Esophagus muscularis mucosa (tissue), 4 donors: ENCODE data around the gene CEP131. TPM values are rescaled to one million over a fixed set of nuclear protein-coding genes. Genes with fewer than 3 reads are reported as not detected.
A peak's percentile ranks its signal among the peaks of the same experiment; 100 is the strongest.

ENCODE experiments used
- DNase-seq: peaks from one replicate; pipeline ENCODE4 v3.0.0-alpha.2; 2017; ENCODE audit errors: extremely low spot score
- H3K27ac ChIP-seq, 4 donors: fragments of 200-600 bp; sonication (generic); replicated peaks in 1 of 4; 1 replicate in 3 of 4; 2 replicates in 1 of 4; pipeline ENCODE4 v1.5.1; 2016 to 2019; ENCODE audit warnings: mild to moderate bottlenecking in 1 of 4
- H3K27me3 ChIP-seq, 4 donors: fragments of 200-600 bp; sonication (generic); one replicate each; pipeline versions ENCODE4 v1.5.1 to v1.6.0; 2016 to 2019
- H3K36me3 ChIP-seq, 4 donors: fragments of 200-600 bp; sonication (generic); one replicate each; pipeline ENCODE4 v1.5.1; 2016 to 2019
- H3K4me1 ChIP-seq, 4 donors: fragments of 200-600 bp; sonication (generic); one replicate each; pipeline ENCODE4 v1.5.1; 2016 to 2019
- H3K4me3 ChIP-seq, 4 donors: fragments of 200-600 bp; sonication (generic); 1 replicate in 2 of 4; 2 replicates in 2 of 4; pipeline ENCODE4 v1.5.1; 2016 to 2019; ENCODE audit warnings: mild to moderate bottlenecking in 4 of 4, moderate library complexity in 1 of 4
- H3K9me3 ChIP-seq, 4 donors: fragments of 200-600 bp; sonication (generic); 1 replicate in 3 of 4; 2 replicates in 1 of 4; pipeline ENCODE4 v1.5.1; 2016 to 2019
- CTCF ChIP-seq, 3 experiments: fragments of 200-600 bp in 2 of 3; fragments of 450-650 bp in 1 of 3; sonication (generic) in 2 of 3; IDR thresholded peaks; one replicate each; pipeline ENCODE4 v1.5.1; 2017 to 2019; ENCODE audit warnings: antibody characterized with exemption in 3 of 3, mild to moderate bottlenecking in 2 of 3, moderate library complexity in 1 of 3
- EP300 ChIP-seq: sonication (generic); formaldehyde crosslinking; IDR thresholded peaks from one replicate; pipeline ENCODE4 v1.6.1; 2017; ENCODE audit warnings: antibody characterized with exemption
- POLR2A ChIP-seq: fragments of 450-650 bp; IDR thresholded peaks from one replicate; pipeline ENCODE4 v1.6.1; 2017; ENCODE audit warnings: antibody characterized with exemption, moderate library complexity, mild to moderate bottlenecking, low read depth
- POLR2AphosphoS5 ChIP-seq, 2 donors: sonication (generic); formaldehyde crosslinking; IDR thresholded peaks; one replicate each; pipeline ENCODE4 v1.6.1; 2017; ENCODE audit warnings: antibody characterized with exemption in 2 of 2
- WGBS: methylation state at CpG from one replicate; pipeline ENCODE4 v1.1.5; 2018; 5-methylcytosine and 5-hydroxymethylcytosine counted together
- intact Hi-C: fragments of 100-400 bp; cut with DNase I; formaldehyde crosslinking; loops from one replicate; pipeline ENCODE4 v1.15.1; 2023
- total RNA-seq, 4 donors: library from RNA; depleted of rRNA; stranded (reverse); fragments of >200 nt; gene quantifications; one replicate each; pipeline versions ENCODE4 v1.1.0 to v1.2.1, GENCODE V29; 2016

The CEP131 gene
- total RNA-seq, 4 donors from 2014 or later = 4.5 to 10.6 (median 8.9) TPM

DNA sequence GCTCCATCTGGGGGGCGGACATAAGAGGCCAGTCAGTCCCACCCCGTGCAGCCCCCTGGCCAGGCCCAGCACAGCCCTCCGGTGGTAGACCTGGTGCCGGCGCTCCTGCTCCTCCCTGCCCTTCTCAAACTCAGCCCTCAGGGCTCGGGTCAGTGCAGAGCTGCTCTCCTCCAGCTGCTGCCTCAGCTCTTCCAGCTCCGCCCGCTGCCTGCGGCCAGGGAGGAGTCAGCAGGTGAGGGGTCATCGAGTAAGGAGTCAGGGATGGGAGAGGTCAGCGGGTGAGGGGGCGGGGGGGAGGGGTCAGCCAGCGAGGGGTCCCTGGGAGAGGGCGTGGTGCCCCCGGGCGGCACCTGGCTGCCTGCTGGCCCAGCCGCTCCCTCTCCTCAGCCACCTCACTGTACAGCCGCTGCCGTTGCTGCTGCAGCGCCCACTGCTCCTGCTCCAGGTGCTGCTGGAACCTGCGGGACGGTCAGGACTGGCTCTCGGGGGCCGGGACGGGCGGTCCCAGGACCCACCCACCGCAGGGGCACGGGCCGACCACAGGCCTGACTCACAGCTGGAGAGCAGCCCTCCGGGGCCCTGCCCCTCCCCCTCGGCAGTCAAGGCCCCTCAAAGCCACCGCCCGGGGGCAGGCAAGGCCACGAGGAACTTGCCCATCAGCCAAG lies 30.2 kb downstream of the CEP131 start:
- H3K4me1 ChIP-seq = peaks cover 0 to 19% (median 2%) of the 10 kb centered on the region in 4 donors
- H3K36me3 ChIP-seq = peaks cover 0 to 62% (median 29%) of the 10 kb centered on the region in 4 donors
- no peak overlapping the region for H3K4me3 ChIP-seq
- no peaks in the 10 kb centered on the region for H3K9me3 ChIP-seq
- DNase-seq = no peak
- intact Hi-C loops = no loop called here
- TF ChIP-seq EP300 = no peak
- no peak for TF ChIP-seq POLR2A
- no peak for TF ChIP-seq POLR2AphosphoS5 (IDR thresholded peaks at IDR 0.05)
- no peak for TF ChIP-seq CTCF (IDR thresholded peaks at IDR 0.05)
- H3K27ac ChIP-seq = no peak overlapping the region
- 85% methylated on average over 22 of the region's 34 CpGs for WGBS
- H3K27me3 ChIP-seq = no peaks in the 10 kb centered on the region

- peaks cover 0 to 56% (median 26%) of the 10 kb centered on the region in 4 donors for H3K36me3 ChIP-seq
- H3K9me3 ChIP-seq = no peaks in the 10 kb centered on the region
- DNase-seq = no peak
- TF ChIP-seq EP300 = no peak
- TF ChIP-seq POLR2AphosphoS5 (IDR thresholded peaks at IDR 0.05) = no peak
- H3K4me1 ChIP-seq = peaks cover 0 to 17% (median under 1%) of the 10 kb centered on the region in 4 donors
- 82% methylated on average over 3 of the region's 14 CpGs for whole genome bisulfite sequencing
- H3K27ac ChIP-seq = no peak overlapping the region
- intact Hi-C loops = no loop called here
- no peaks in the 10 kb centered on the region for H3K27me3 ChIP-seq
- no peak overlapping the region for H3K4me3 ChIP-seq
Observed at GRCh38 chr17:81191646-81192045, 31.1 kb downstream of the CEP131 start.

DNA sequence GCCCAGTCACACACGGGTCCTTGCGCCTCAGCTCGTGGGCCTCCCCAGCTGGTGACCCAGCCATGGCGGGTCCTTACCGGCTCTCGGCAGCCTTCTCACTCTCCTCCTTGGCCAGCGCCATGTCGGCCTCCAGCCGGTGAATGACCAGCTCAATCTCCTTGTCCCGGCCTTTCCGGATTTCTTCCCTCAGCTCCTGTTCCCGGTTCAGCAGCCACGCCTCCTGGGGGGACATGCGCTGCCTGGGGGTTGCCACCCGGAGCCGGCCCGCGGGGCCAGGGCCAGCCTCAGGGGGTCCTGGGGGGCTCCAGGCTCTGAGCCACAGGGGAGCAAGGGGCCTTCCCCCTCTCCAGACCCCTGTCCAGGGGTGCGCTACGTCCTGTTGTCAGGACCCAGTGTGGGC lies 31.6 kb downstream of the CEP131 start:
- no peak overlapping the region for H3K27ac ChIP-seq
- no peak for TF ChIP-seq EP300
- TF ChIP-seq POLR2A = no peak
- TF ChIP-seq CTCF (IDR thresholded peaks at IDR 0.05) = no peak
- no peak for TF ChIP-seq POLR2AphosphoS5 (IDR thresholded peaks at IDR 0.05)
- DNase-seq = no peak
- H3K27me3 ChIP-seq = no peaks in the 10 kb centered on the region
- H3K4me3 ChIP-seq = no peak overlapping the region
- intact Hi-C loops = no loop called here
- 97% methylated on average over 7 of the region's 20 CpGs for WGBS
- H3K9me3 ChIP-seq = no peaks in the 10 kb centered on the region
- H3K36me3 ChIP-seq = peaks cover 0 to 51% (median 23%) of the 10 kb centered on the region in 4 donors
- peaks cover 0 to 12% (median 0%) of the 10 kb centered on the region in 4 donors for H3K4me1 ChIP-seq

DNA sequence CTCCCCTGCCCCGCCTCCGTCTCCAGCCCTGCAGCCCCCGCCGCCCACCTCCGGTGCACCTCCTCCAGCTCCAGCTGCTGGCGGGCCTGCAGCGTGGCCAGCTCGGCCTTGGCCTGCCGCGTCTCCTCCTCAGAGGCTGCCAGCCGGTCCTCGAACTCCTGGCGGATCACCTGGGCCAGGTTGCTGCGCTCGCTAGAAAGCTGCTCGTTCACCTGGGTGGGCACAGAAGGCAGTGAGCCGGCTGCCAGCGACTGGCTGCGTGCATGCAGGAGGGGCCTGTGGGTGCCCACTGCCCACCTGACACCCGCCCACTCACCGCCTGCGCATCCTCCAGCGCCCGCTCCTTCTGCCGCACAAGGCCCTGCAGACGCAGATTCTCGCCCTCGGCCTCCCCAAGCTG lies 32.2 kb downstream of the CEP131 start:
- Histone ChIP-seq H3K27me3 (no peaks in the 10 kb centered on the region), H3K27ac (no peak overlapping the region), H3K36me3 (peaks cover 0 to 51% (median 22%) of the 10 kb centered on the region in 4 donors), H3K9me3 (no peaks in the 10 kb centered on the region), H3K4me1 (peaks cover 0 to 7% (median 0%) of the 10 kb centered on the region in 4 donors), H3K4me3 (no peak overlapping the region)
- TF ChIP-seq POLR2AphosphoS5 (IDR thresholded peaks at IDR 0.05) (no peak), POLR2A (no peak), CTCF (IDR thresholded peaks at IDR 0.05) (no peak), EP300 (no peak)
- intact Hi-C loops = no loop called here
- WGBS = 96% methylated on average over 23 of the region's 28 CpGs
- no peak for DNase-seq

GRCh38 chr17:81189670-81190530 lies 32.9 kb downstream of the CEP131 start:
- Histone ChIP-seq H3K9me3 (no peaks in the 10 kb centered on the region), H3K4me3 (no peak overlapping the region), H3K4me1 (peaks cover 0 to 1% (median 0%) of the 10 kb centered on the region in 4 donors), H3K27ac (no peak overlapping the region), H3K36me3 (peaks cover 0 to 51% (median 22%) of the 10 kb centered on the region in 4 donors), H3K27me3 (peaks cover 0 to under 1% (median 0%) of the 10 kb centered on the region in 4 donors)
- DNase-seq = no peak
- TF ChIP-seq POLR2AphosphoS5 (IDR thresholded peaks at IDR 0.05) (no peak), CTCF (IDR thresholded peaks at IDR 0.05) (peak in 2 of 3 experiments; percentile 11 to 22)
- intact Hi-C loops = no loop called here
- WGBS = 92% methylated on average over 10 of the region's 27 CpGs
